Transverse colon (tissue), 4 donors: ENCODE measurements around the gene MEP1A. TPM values are rescaled to one million over a fixed set of nuclear protein-coding genes. Genes with fewer than 3 reads are reported as not detected.
"Not testable (repeated sequence)": the region's sequence is repeated elsewhere in the genome, so short reads cannot be mapped to it uniquely, and the experiment has no call there.

Experiments used
- DNase-seq: peaks from one replicate; pipeline ENCODE4 v3.0.0-alpha.2; 2019
- H3K27ac ChIP-seq, 4 donors: fragments of 200-600 bp; sonication (generic); 2 replicates each; pipeline ENCODE4 v1.5.1; 2016 to 2018; ENCODE audit warnings: inconsistent platforms in 4 of 4
- H3K27me3 ChIP-seq: fragments of 200-600 bp; sonication (generic); 2 replicates; pipeline ENCODE4 v1.5.1; 2017; ENCODE audit warnings: inconsistent platforms
- H3K36me3 ChIP-seq, 4 donors: fragments of 200-600 bp; sonication (generic); 2 replicates each; pipeline ENCODE4 v1.5.1; 2017 to 2019; ENCODE audit warnings: inconsistent platforms in 4 of 4
- H3K4me1 ChIP-seq, 4 donors: fragments of 200-600 bp; sonication (generic); 2 replicates each; pipeline ENCODE4 v1.5.1; 2017 to 2020; ENCODE audit warnings: inconsistent platforms in 4 of 4
- H3K4me3 ChIP-seq, 4 donors: fragments of 200-600 bp; sonication (generic); 1 replicate in 1 of 4; 2 replicates in 3 of 4; pipeline versions ENCODE4 v1.5.1 to v1.6.1; 2017 to 2019; ENCODE audit warnings: inconsistent platforms in 4 of 4
- H3K9me3 ChIP-seq, 2 donors: fragments of 200-600 bp; sonication (generic); 2 replicates each; pipeline ENCODE4 v1.5.1; 2017 to 2019; ENCODE audit warnings: inconsistent platforms in 2 of 2
- EP300 ChIP-seq: sonication (generic); formaldehyde crosslinking; IDR thresholded peaks from one replicate; pipeline ENCODE4 v1.6.1; 2017; ENCODE audit warnings: antibody characterized with exemption, low read depth
- POLR2A ChIP-seq: fragments of 450-650 bp; IDR thresholded peaks from one replicate; pipeline ENCODE4 v1.6.1; 2016; ENCODE audit warnings: antibody characterized with exemption, mild to moderate bottlenecking, moderate library complexity
- POLR2AphosphoS5 ChIP-seq, 3 donors: sonication (generic); formaldehyde crosslinking; IDR thresholded peaks; one replicate each; pipeline ENCODE4 v1.6.1; 2016; ENCODE audit warnings: antibody characterized with exemption in 3 of 3
- WGBS, 2 donors: methylation state at CpG; one replicate each; pipeline ENCODE4 v1.1.5; 2018; ENCODE audit warnings: low coverage in 1 of 2; 5-methylcytosine and 5-hydroxymethylcytosine counted together
- in situ Hi-C, 4 donors: fragments of 200-750 bp; cut with MboI; loops; one replicate each; pipeline versions ENCODE4 v1.15.0 to v1.15.1; 2017; ENCODE audit warnings: low sequenced_read_pairs in 3 of 4, low pct_ligation_motif_present in 1 of 4, low pct_unique_long_range_greater_than_20kb in 1 of 4
- intact Hi-C: fragments of 100-400 bp; cut with DNase I; formaldehyde crosslinking; loops from one replicate; pipeline ENCODE4 v1.15.1; 2023; ENCODE audit warnings: low total_unique reads
- total RNA-seq, 4 donors: library from RNA; depleted of rRNA; stranded (reverse); fragments of >200 nt; gene quantifications; one replicate each; pipeline ENCODE4 v1.1.0, GENCODE V29; 2016
- TF ChIP-seq, protein P1 (sequence below), 5 experiments: fragments of 200-600 bp in 3 of 5; fragments of 450-650 bp in 2 of 5; sonication (generic) in 3 of 5; IDR thresholded peaks; 1 replicate in 2 of 5; 2 replicates in 3 of 5; pipeline ENCODE4 v1.5.1; 2016 to 2017; ENCODE audit warnings: antibody characterized with exemption in 5 of 5, inconsistent platforms in 3 of 5, mild to moderate bottlenecking in 2 of 5, moderate library complexity in 1 of 5

The MEP1A gene
- total RNA-seq, 4 donors from 2014 or later, result 31.2 to 601 (median 223) TPM

GRCh38 chr6:46760925-46761324 is 32.3 kb upstream of the MEP1A start:
- in situ Hi-C loops (no loop called here), intact Hi-C loops (no loop called here)
- DNase-seq, result no peak
- WGBS, 2 donors, result 82% methylated on average over 3 of the region's 3 CpGs; no CpG with 5 or more reads in 1 of the 2 donors
- Histone ChIP-seq H3K4me3 (no peak overlapping the region), H3K9me3 (no peaks in the 10 kb centered on the region), H3K36me3 (no peaks in the 10 kb centered on the region), H3K27ac (no peak overlapping the region), H3K4me1 (no peaks in the 10 kb centered on the region), H3K27me3 (no peaks in the 10 kb centered on the region)
- TF ChIP-seq, protein P1, sequence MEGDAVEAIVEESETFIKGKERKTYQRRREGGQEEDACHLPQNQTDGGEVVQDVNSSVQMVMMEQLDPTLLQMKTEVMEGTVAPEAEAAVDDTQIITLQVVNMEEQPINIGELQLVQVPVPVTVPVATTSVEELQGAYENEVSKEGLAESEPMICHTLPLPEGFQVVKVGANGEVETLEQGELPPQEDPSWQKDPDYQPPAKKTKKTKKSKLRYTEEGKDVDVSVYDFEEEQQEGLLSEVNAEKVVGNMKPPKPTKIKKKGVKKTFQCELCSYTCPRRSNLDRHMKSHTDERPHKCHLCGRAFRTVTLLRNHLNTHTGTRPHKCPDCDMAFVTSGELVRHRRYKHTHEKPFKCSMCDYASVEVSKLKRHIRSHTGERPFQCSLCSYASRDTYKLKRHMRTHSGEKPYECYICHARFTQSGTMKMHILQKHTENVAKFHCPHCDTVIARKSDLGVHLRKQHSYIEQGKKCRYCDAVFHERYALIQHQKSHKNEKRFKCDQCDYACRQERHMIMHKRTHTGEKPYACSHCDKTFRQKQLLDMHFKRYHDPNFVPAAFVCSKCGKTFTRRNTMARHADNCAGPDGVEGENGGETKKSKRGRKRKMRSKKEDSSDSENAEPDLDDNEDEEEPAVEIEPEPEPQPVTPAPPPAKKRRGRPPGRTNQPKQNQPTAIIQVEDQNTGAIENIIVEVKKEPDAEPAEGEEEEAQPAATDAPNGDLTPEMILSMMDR (IDR thresholded peaks at IDR 0.05), result no peak
- TF ChIP-seq POLR2AphosphoS5 (IDR thresholded peaks at IDR 0.05), result no peak
- no peak for TF ChIP-seq POLR2A
- TF ChIP-seq EP300, result no peak

DNA sequence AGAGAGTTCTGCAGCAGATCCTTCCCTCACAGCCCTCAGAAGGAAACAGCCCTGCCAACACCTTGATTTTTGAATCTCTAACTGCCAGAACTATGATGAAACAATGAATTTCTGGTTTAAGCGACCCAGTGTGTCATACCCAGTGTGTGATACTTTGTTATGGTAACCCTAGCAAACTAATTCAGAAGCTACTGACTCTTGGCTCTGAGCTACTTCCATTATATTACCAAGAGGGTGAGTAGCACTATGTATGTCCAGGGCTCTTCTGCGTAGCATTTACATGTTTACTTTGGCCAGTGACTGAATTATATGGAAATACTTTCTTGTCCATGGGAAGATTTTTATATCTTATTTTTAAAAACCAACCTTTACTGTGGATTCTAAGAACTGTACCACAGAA is 29.7 kb upstream of the MEP1A start:
- WGBS, 2 donors, result 78 to 82% methylated on average over 2 of the region's 2 CpGs
- H3K4me3 ChIP-seq, result no peak overlapping the region
- no peaks in the 10 kb centered on the region for H3K36me3 ChIP-seq
- intact Hi-C loops, result no loop called here
- DNase-seq, result no peak
- TF ChIP-seq POLR2AphosphoS5 (IDR thresholded peaks at IDR 0.05) (no peak), EP300 (no peak), POLR2A (no peak)
- TF ChIP-seq, protein P1 (IDR thresholded peaks at IDR 0.05), result no peak
- no peaks in the 10 kb centered on the region for H3K27me3 ChIP-seq
- H3K27ac ChIP-seq, result no peak overlapping the region
- H3K4me1 ChIP-seq, result no peaks in the 10 kb centered on the region
- peaks cover 0 to 4% of the 10 kb centered on the region in 2 donors for H3K9me3 ChIP-seq
- in situ Hi-C loops, result no loop called here

DNA sequence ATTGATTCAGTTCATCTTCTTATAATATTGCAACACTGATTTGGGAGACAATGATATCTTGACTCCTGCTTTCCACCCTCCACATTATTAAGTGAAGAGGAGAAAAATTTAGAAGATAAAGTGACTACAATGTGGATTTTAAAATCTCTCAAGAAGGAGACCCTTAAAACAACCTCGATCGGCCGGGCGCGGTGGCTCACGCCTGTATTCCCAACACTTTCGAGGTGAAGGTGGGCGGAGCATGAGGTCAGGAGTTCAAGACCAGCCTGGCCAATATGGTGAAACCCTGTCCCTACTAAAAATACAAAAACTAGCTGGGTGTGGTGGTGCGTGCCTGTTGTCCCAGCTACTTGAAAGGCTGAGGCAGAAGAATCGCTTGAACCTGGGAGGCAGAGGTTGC is 28.9 kb upstream of the MEP1A start:
- H3K4me3 ChIP-seq, H3K27me3 ChIP-seq, H3K4me1 ChIP-seq, in situ Hi-C loops, H3K27ac ChIP-seq, H3K36me3 ChIP-seq, H3K9me3 ChIP-seq, DNase-seq, intact Hi-C loops: not testable (repeated sequence)
- WGBS, 2 donors, result 86 to 93% methylated on average over 4 to 10 of the region's 10 CpGs

DNA sequence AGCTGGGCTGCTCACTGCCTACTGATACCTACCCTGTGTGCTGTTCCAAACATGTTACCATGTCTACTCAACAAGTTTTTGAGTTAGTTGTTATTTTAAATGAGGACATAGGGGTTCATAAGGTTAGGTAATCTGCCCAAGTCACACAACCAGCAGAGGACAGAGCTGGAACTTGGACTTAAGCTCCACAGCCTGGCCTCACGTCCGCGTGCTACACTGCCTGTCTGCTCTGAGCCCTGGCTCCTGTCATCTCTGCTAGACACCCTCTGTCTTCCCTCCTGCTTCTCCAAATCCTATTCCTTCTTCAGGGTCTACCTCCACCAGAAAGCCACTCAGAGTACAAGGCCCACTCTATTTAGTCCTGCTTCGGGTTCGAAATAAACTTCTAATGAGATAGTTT is 28.2 kb upstream of the MEP1A start:
- no peak for TF ChIP-seq POLR2A
- TF ChIP-seq, protein P1 (IDR thresholded peaks at IDR 0.05), result no peak
- no peak for TF ChIP-seq EP300
- TF ChIP-seq POLR2AphosphoS5 (IDR thresholded peaks at IDR 0.05), result no peak
- Histone ChIP-seq H3K9me3 (peaks cover 0 to 4% of the 10 kb centered on the region in 2 donors), H3K4me1 (no peaks in the 10 kb centered on the region), H3K27ac (no peak overlapping the region), H3K36me3 (no peaks in the 10 kb centered on the region), H3K27me3 (no peaks in the 10 kb centered on the region), H3K4me3 (no peak overlapping the region)
- in situ Hi-C loops (no loop called here), intact Hi-C loops (no loop called here)
- no peak for DNase-seq
- WGBS, 2 donors, result 88 to 96% methylated on average over 2 to 5 of the region's 5 CpGs

GRCh38 chr6:46772016-46772415 is 21.2 kb upstream of the MEP1A start:
- H3K9me3 ChIP-seq, result peaks cover 0 to 3% of the 10 kb centered on the region in 2 donors
- intact Hi-C loops, result no loop called here
- no peak overlapping the region for H3K4me3 ChIP-seq
- TF ChIP-seq POLR2AphosphoS5 (IDR thresholded peaks at IDR 0.05) (no peak), EP300 (no peak), POLR2A (no peak)
- TF ChIP-seq, protein P1 (IDR thresholded peaks at IDR 0.05), result no peak
- no peaks in the 10 kb centered on the region for H3K36me3 ChIP-seq
- H3K27me3 ChIP-seq, result no peaks in the 10 kb centered on the region
- DNase-seq, result no peak
- in situ Hi-C loops, result no loop called here
- 87% methylated on average over 1 of the region's 1 CpG; no CpG with 5 or more reads in 1 of the 2 donors for WGBS, 2 donors
- peak overlapping the region; percentile 8 to 44 (median 22) for H3K27ac ChIP-seq
- H3K4me1 ChIP-seq, result no peaks in the 10 kb centered on the region
